Mammary epithelial cell (primary cell): Measurements from ENCODE around the gene HPSE2.

Experiments used
- EZH2 ChIP-seq: IDR thresholded peaks from 2 replicates; pipeline ENCODE4 v1.6.1; 2012; ENCODE audit warnings: low read length, inconsistent platforms, borderline replicate concordance
- TF ChIP-seq, protein P1 (sequence below), 2 donors: IDR thresholded peaks in 1 of 2; conservative IDR thresholded peaks in 1 of 2; 2 replicates each; pipeline ENCODE4 v1.5.1; 2011 to 2012; ENCODE audit warnings: inconsistent platforms in 2 of 2, low read length in 2 of 2, mild to moderate bottlenecking in 2 of 2, control low read depth in 1 of 2, low read depth in 1 of 2; ENCODE audit not compliant: insufficient read depth in 1 of 2; ENCODE audit errors: extremely low read depth in 1 of 2

DNA sequence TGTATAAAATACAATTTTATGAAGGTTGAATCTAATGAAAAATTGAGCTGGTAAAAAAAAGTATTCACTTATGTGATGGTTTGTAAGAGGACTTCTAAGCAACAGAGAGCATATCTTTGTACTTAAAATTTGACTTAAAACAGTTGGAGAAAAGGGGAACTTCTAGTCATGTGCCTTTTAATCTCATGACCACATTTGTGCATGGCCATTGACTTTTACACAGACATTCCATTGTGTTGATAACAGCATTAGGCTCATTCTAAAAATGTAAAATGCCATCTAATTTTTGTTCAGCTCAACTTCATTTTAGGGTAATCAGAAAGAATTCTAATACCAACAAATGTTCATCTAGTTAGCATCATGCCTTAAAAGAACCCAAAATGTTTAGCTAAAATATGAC is 119.9 kb downstream of the HPSE2 start:
- TF ChIP-seq EZH2: no peak
- TF ChIP-seq, protein P1, sequence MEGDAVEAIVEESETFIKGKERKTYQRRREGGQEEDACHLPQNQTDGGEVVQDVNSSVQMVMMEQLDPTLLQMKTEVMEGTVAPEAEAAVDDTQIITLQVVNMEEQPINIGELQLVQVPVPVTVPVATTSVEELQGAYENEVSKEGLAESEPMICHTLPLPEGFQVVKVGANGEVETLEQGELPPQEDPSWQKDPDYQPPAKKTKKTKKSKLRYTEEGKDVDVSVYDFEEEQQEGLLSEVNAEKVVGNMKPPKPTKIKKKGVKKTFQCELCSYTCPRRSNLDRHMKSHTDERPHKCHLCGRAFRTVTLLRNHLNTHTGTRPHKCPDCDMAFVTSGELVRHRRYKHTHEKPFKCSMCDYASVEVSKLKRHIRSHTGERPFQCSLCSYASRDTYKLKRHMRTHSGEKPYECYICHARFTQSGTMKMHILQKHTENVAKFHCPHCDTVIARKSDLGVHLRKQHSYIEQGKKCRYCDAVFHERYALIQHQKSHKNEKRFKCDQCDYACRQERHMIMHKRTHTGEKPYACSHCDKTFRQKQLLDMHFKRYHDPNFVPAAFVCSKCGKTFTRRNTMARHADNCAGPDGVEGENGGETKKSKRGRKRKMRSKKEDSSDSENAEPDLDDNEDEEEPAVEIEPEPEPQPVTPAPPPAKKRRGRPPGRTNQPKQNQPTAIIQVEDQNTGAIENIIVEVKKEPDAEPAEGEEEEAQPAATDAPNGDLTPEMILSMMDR (conservative IDR thresholded peaks at IDR 0.05 in 1 of 2, IDR thresholded peaks at IDR 0.05 in 1 of 2; ENCODE audit: extremely low read depth in 1 of 2, insufficient read depth in 1 of 2, low read depth in 1 of 2, low read length in 2 of 2): no peak
